Mammary epithelial cell (primary cell): Measurements from ENCODE around the gene ACVR1B.

Experiments
- CTCF ChIP-seq, 2 donors: IDR thresholded peaks in 1 of 2; conservative IDR thresholded peaks in 1 of 2; 2 replicates each; pipeline ENCODE4 v1.5.1; 2011 to 2012; ENCODE audit warnings: inconsistent platforms in 2 of 2, low read length in 2 of 2, mild to moderate bottlenecking in 2 of 2, control low read depth in 1 of 2, low read depth in 1 of 2; ENCODE audit not compliant: insufficient read depth in 1 of 2; ENCODE audit errors: extremely low read depth in 1 of 2
- EZH2 ChIP-seq: IDR thresholded peaks from 2 replicates; pipeline ENCODE4 v1.6.1; 2012; ENCODE audit warnings: low read length, inconsistent platforms, borderline replicate concordance

- TF ChIP-seq CTCF (conservative IDR thresholded peaks at IDR 0.05 in 1 of 2, IDR thresholded peaks at IDR 0.05 in 1 of 2; ENCODE audit: extremely low read depth in 1 of 2, insufficient read depth in 1 of 2, low read depth in 1 of 2, low read length in 2 of 2): no peak
- no peak for TF ChIP-seq EZH2
These were observed 4.1 kb upstream of the ACVR1B start for GRCh38 chr12:51947246-51947996.
